Caco-2 (cell line): ENCODE data around the gene HES6. TPM values are rescaled to one million over a fixed set of nuclear protein-coding genes. Genes with fewer than 3 reads are reported as not detected.
"Not testable (repeated sequence)": the region's sequence is repeated elsewhere in the genome, so short reads cannot be mapped to it uniquely, and the experiment has no call there.

Experiments used
- BruUV-seq: library from RNA; stranded (reverse); fragments of 400-500 nt; replicated peaks from 2 replicates; lab custom pipeline; 2021; lab: Mats Ljungman, UMichigan
- CTCF ChIA-PET: fragments of 300-600 bp; sonication (Branson Sonifier 250); formaldehyde crosslinking; loops from one replicate; lab custom pipeline; 2022; ENCODE audit warnings: antibody characterized with exemption; lab: Charles Lee
- POLR2A ChIA-PET: fragments of 300-600 bp; sonication (Branson Sonifier 250); formaldehyde crosslinking; loops from one replicate; lab custom pipeline; 2022; ENCODE audit warnings: antibody characterized with exemption; lab: Charles Lee
- DNase-seq, 2 experiments: peaks; one replicate each; pipeline versions ENCODE4 v3.0.0 to v3.0.0-alpha.2; 2020 to 2022
- H3K27me3 ChIP-seq: replicated peaks from 2 replicates; pipeline ENCODE4 v1.6.0; 2011; ENCODE audit warnings: low read length; ENCODE audit not compliant: control insufficient read depth, insufficient read depth
- H3K36me3 ChIP-seq: 2 replicates; pipeline ENCODE4 v1.5.1; 2011; ENCODE audit warnings: low read length; ENCODE audit not compliant: control insufficient read depth, insufficient read depth
- H3K4me1 ChIP-seq: fragments of 250-450 bp; sonication (Bioruptor Pico); 2 replicates; pipeline ENCODE4 v1.5.1; 2020; ENCODE audit warnings: mild to moderate bottlenecking
- H3K4me3 ChIP-seq: 2 replicates; pipeline ENCODE4 v1.5.1; 2011; ENCODE audit warnings: low read depth, mild to moderate bottlenecking, control low read depth, low read length
- H3K9me3 ChIP-seq: fragments of 250-450 bp; sonication (Bioruptor Pico); 2 replicates; pipeline ENCODE4 v1.5.1; 2020; ENCODE audit warnings: mild to moderate bottlenecking, moderate library complexity
- H3K27ac Mint-ChIP-seq: one replicate; pipeline ENCODE4 v1.8.0; 2022; ENCODE audit warnings: mixed read lengths; ENCODE audit not compliant: unreplicated experiment
- H3K27me3 Mint-ChIP-seq: one replicate; pipeline ENCODE4 v1.8.0; 2022; ENCODE audit warnings: mixed read lengths; ENCODE audit not compliant: insufficient read depth, unreplicated experiment
- H3K36me3 Mint-ChIP-seq: one replicate; pipeline ENCODE4 v1.8.0; 2022; ENCODE audit warnings: mild to moderate bottlenecking, mixed read lengths; ENCODE audit not compliant: insufficient read depth, unreplicated experiment
- H3K4me1 Mint-ChIP-seq: one replicate; pipeline ENCODE4 v1.8.0; 2022; ENCODE audit warnings: low read depth, mixed read lengths; ENCODE audit not compliant: unreplicated experiment
- H3K4me3 Mint-ChIP-seq: one replicate; pipeline ENCODE4 v1.8.0; 2022; ENCODE audit warnings: mild to moderate bottlenecking, moderate library complexity, mixed read lengths; ENCODE audit not compliant: unreplicated experiment
- H3K9me3 Mint-ChIP-seq: one replicate; pipeline ENCODE4 v1.8.0; 2022; ENCODE audit warnings: mixed read lengths; ENCODE audit not compliant: unreplicated experiment
- intact Hi-C: fragments of 100-400 bp; cut with micrococcal nuclease; formaldehyde crosslinking; loops from one replicate; pipeline ENCODE4 v1.10.0; 2022; ENCODE audit not compliant: unreplicated experiment
- total RNA-seq: library from RNA; stranded (reverse); gene quantifications from 2 replicates; pipeline ENCODE4 v1.2.3, GENCODE V29; 2022
- TF ChIP-seq, protein P1 (sequence below), 2 experiments: fragments of 200-600 bp in 1 of 2; IDR thresholded peaks; 1 replicate in 1 of 2; 2 replicates in 1 of 2; pipeline versions ENCODE4 v1.5.1 to v1.8.0; 2011 to 2022; ENCODE audit warnings: antibody characterized with exemption in 1 of 2, control low read depth in 1 of 2, inconsistent platforms in 1 of 2, low read depth in 1 of 2, low read length in 1 of 2, mild to moderate bottlenecking in 1 of 2, moderate library complexity in 1 of 2; ENCODE audit not compliant: insufficient read depth in 1 of 2, severe bottlenecking in 1 of 2, unreplicated experiment in 1 of 2

The HES6 gene
- total RNA-seq, 1 experiment from 2014 or later = 22.1 TPM

- peaks cover 24% of the 10 kb centered on the region for H3K36me3 Mint-ChIP-seq
- intact Hi-C loops = no loop called here
- Histone ChIP-seq H3K4me3 (no peak overlapping the region), H3K4me1 (peaks cover 45% of the 10 kb centered on the region), H3K36me3 (no peaks in the 10 kb centered on the region; the same call in 1 of the 2 replicates), H3K9me3 (no peaks in the 10 kb centered on the region), H3K27me3 (no peaks in the 10 kb centered on the region)
- peak overlapping the region; percentile 47 for H3K4me3 Mint-ChIP-seq
- TF ChIP-seq, protein P1, sequence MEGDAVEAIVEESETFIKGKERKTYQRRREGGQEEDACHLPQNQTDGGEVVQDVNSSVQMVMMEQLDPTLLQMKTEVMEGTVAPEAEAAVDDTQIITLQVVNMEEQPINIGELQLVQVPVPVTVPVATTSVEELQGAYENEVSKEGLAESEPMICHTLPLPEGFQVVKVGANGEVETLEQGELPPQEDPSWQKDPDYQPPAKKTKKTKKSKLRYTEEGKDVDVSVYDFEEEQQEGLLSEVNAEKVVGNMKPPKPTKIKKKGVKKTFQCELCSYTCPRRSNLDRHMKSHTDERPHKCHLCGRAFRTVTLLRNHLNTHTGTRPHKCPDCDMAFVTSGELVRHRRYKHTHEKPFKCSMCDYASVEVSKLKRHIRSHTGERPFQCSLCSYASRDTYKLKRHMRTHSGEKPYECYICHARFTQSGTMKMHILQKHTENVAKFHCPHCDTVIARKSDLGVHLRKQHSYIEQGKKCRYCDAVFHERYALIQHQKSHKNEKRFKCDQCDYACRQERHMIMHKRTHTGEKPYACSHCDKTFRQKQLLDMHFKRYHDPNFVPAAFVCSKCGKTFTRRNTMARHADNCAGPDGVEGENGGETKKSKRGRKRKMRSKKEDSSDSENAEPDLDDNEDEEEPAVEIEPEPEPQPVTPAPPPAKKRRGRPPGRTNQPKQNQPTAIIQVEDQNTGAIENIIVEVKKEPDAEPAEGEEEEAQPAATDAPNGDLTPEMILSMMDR (IDR thresholded peaks at IDR 0.05; ENCODE audit: insufficient read depth in 1 of 2, low read depth in 1 of 2, low read length in 1 of 2, severe bottlenecking in 1 of 2, unreplicated experiment in 1 of 2) = no peak
- ChIA-PET POLR2A (interaction anchor here (1.4 kb wide), 1 partner anchor 14 kb away, joined by 3 read pairs; no protein-coding TSS in a partner anchor), CTCF (interaction anchor here (0.6 to 1.3 kb wide), 2 partner anchors 9 to 39 kb away, joined by 3 to 4 read pairs; no protein-coding TSS in a partner anchor)
- no peaks in the 10 kb centered on the region for H3K27me3 Mint-ChIP-seq
- no peak for DNase-seq
- no peaks in the 10 kb centered on the region for H3K9me3 Mint-ChIP-seq
- peaks cover 23% of the 10 kb centered on the region for H3K4me1 Mint-ChIP-seq
- BruUV-seq = no TSS peak
- peak overlapping the region; percentile 80 for H3K27ac Mint-ChIP-seq
These were observed 32.3 kb upstream of the HES6 start for GRCh38 chr2:238272156-238272555.

DNA sequence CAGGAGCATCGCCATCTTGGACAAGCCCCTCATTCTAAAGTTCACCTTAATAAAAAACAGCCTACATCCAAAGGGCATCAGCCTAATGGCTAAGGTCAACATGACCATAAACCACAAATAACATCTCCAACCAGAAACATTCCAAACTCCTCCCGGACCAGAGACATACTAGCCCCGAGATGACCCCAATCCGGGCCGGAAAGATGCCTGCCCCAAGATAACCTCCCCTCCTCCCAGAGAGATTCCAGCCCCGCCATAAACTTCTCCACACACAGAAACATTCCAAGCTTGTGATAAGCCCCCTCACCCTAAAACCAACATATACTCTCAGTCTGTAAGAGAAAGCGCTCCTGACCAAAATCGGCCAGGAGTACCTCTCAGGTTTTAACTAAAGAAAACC is 31.8 kb upstream of the HES6 start:
- intact Hi-C loops = loop anchor here (1.0 kb wide), 1 partner anchor 14 kb away; no protein-coding TSS in a partner anchor
- CTCF ChIA-PET = interaction anchor here (0.6 to 1.3 kb wide), 2 partner anchors 8 to 39 kb away, joined by 3 to 4 read pairs; no protein-coding TSS in a partner anchor
- H3K4me3 Mint-ChIP-seq = peak overlapping the region; percentile 47
- H3K36me3 ChIP-seq, H3K27me3 ChIP-seq, H3K27me3 Mint-ChIP-seq, BruUV-seq, H3K9me3 Mint-ChIP-seq, H3K9me3 ChIP-seq, H3K4me3 ChIP-seq: not testable (repeated sequence)
- H3K36me3 Mint-ChIP-seq = peaks cover 19% of the 10 kb centered on the region
- H3K27ac Mint-ChIP-seq = peak overlapping the region; percentile 80
- DNase-seq = peak; percentile 72 to 86
- POLR2A ChIA-PET = interaction anchor here (1.4 kb wide), 1 partner anchor 14 kb away, joined by 3 read pairs; no protein-coding TSS in a partner anchor
- H3K4me1 ChIP-seq = peaks cover 45% of the 10 kb centered on the region
- H3K4me1 Mint-ChIP-seq = peaks cover 23% of the 10 kb centered on the region

- intact Hi-C loops = loop anchor here (1.0 kb wide), 1 partner anchor 14 kb away; no protein-coding TSS in a partner anchor
- DNase-seq = no peak
- no peaks in the 10 kb centered on the region for H3K27me3 Mint-ChIP-seq
- ChIA-PET POLR2A (interaction anchor here (1.4 kb wide), 1 partner anchor 15 kb away, joined by 3 read pairs; no protein-coding TSS in a partner anchor), CTCF (interaction anchor here (1.3 kb wide), 1 partner anchor 8 kb away, joined by 4 read pairs; no protein-coding TSS in a partner anchor)
- TF ChIP-seq, protein P1 (IDR thresholded peaks at IDR 0.05; ENCODE audit: insufficient read depth in 1 of 2, low read depth in 1 of 2, low read length in 1 of 2, severe bottlenecking in 1 of 2, unreplicated experiment in 1 of 2) = no peak
- H3K27ac Mint-ChIP-seq = peak overlapping the region; percentile 80
- H3K36me3 Mint-ChIP-seq = peaks cover 14% of the 10 kb centered on the region
- Histone ChIP-seq H3K27me3 (no peaks in the 10 kb centered on the region), H3K4me1 (peaks cover 45% of the 10 kb centered on the region), H3K4me3 (no peak overlapping the region), H3K9me3 (no peaks in the 10 kb centered on the region), H3K36me3 (no peaks in the 10 kb centered on the region; the same call in 1 of the 2 replicates)
- H3K4me3 Mint-ChIP-seq = no peak overlapping the region
- no peaks in the 10 kb centered on the region for H3K9me3 Mint-ChIP-seq
- BruUV-seq = no TSS peak
- H3K4me1 Mint-ChIP-seq = peaks cover 23% of the 10 kb centered on the region
These were observed 31.3 kb upstream of the HES6 start for GRCh38 chr2:238271061-238271554.
